22Rv1 (cell line): Measurements from ENCODE around the gene USP21.

ENCODE experiments used
- H3K27ac ChIP-seq: fragments of 450-650 bp; 2 replicates; pipeline ENCODE4 v1.5.1; 2017
- CTCF ChIP-seq: fragments of 450-650 bp; IDR thresholded peaks from 2 replicates; pipeline ENCODE4 v1.5.1; 2017; ENCODE audit warnings: mild to moderate bottlenecking
- ZFX ChIP-seq: fragments of 450-650 bp; IDR thresholded peaks from 2 replicates; pipeline ENCODE4 v1.6.1; 2017; ENCODE audit warnings: antibody characterized with exemption, borderline replicate concordance

The USP21 gene

GRCh38 chr1:161159913-161160243 is 578 bp downstream of the USP21 start:
- TF ChIP-seq ZFX, result no peak
- H3K27ac ChIP-seq, result peak overlapping the region; percentile 78

GRCh38 chr1:161160671-161161145 is 1.4 kb downstream of the USP21 start:
- peak overlapping the region; percentile 78; the same call in 1 of the 2 replicates for H3K27ac ChIP-seq
- no peak for TF ChIP-seq CTCF
- TF ChIP-seq ZFX, result no peak

- TF ChIP-seq ZFX, result no peak
- TF ChIP-seq CTCF, result no peak
- no peak overlapping the region for H3K27ac ChIP-seq
These were observed 2.4 kb downstream of the USP21 start for GRCh38 chr1:161161652-161162051.

- peak overlapping the region; percentile 79; the same call in 1 of the 2 replicates for H3K27ac ChIP-seq
- TF ChIP-seq ZFX (no peak), CTCF (no peak)
These were observed 2.8 kb downstream of the USP21 start for GRCh38 chr1:161162052-161162451.

- H3K27ac ChIP-seq, result peak overlapping the region; percentile 79; the same call in 1 of the 2 replicates
- no peak for TF ChIP-seq CTCF
These were observed 3.5 kb downstream of the USP21 start for GRCh38 chr1:161162806-161163205.

GRCh38 chr1:161163793-161164192 is 4.5 kb downstream of the USP21 start:
- TF ChIP-seq ZFX, result no peak
- TF ChIP-seq CTCF, result no peak

GRCh38 chr1:161164901-161165610 is 5.8 kb downstream of the USP21 start:
- TF ChIP-seq ZFX (no peak), CTCF (no peak)
- peak overlapping the region; percentile 79 for H3K27ac ChIP-seq

More at GRCh38 chr1:161163793-161164192, 4.5 kb downstream of the USP21 start:
- peak overlapping the region; percentile 79 for H3K27ac ChIP-seq
